Measurements from ENCODE around the gene SDF2L1. TPM values are rescaled to one million over a fixed set of nuclear protein-coding genes. Genes with fewer than 3 reads are reported as not detected.

The SDF2L1 gene
- total and polyA plus RNA-seq, 9 of the 15 experiments (the other 6 are each of a cell fraction or from before 2014, with no cell fraction given) = 15.1 to 989 (median 124) TPM

- TF ChIP-seq RBM39 (optimal IDR thresholded peaks at IDR 0.05; ENCODE audit: low read depth, low read length) (no peak), BACH1 (tag; IDR thresholded peaks at IDR 0.05) (no peak), MEF2D (tag; conservative IDR thresholded peaks at IDR 0.05; ENCODE audit: low read depth) (no peak), ZNF384 (IDR thresholded peaks at IDR 0.05; ENCODE audit: low read depth, low read length) (peak; percentile 60; the same call in 1 of the 2 replicates), MXI1 (IDR thresholded peaks at IDR 0.05; ENCODE audit: low read depth, low read length) (peak; percentile 85), ZNF586 (CRISPR knock-in tag; conservative IDR thresholded peaks at IDR 0.05) (no peak)
- TF ChIP-seq, protein P1, sequence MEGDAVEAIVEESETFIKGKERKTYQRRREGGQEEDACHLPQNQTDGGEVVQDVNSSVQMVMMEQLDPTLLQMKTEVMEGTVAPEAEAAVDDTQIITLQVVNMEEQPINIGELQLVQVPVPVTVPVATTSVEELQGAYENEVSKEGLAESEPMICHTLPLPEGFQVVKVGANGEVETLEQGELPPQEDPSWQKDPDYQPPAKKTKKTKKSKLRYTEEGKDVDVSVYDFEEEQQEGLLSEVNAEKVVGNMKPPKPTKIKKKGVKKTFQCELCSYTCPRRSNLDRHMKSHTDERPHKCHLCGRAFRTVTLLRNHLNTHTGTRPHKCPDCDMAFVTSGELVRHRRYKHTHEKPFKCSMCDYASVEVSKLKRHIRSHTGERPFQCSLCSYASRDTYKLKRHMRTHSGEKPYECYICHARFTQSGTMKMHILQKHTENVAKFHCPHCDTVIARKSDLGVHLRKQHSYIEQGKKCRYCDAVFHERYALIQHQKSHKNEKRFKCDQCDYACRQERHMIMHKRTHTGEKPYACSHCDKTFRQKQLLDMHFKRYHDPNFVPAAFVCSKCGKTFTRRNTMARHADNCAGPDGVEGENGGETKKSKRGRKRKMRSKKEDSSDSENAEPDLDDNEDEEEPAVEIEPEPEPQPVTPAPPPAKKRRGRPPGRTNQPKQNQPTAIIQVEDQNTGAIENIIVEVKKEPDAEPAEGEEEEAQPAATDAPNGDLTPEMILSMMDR (IDR thresholded peaks at IDR 0.05 in 2 of 3, conservative IDR thresholded peaks at IDR 0.05 in 1 of 3; ENCODE audit: insufficient read depth in 2 of 3, low read depth in 1 of 3, low read length in 3 of 3) = peak in 1 of 3 experiments; percentile 38; a peak in 2 of 6 replicates
- TF ChIP-seq, protein P2, sequence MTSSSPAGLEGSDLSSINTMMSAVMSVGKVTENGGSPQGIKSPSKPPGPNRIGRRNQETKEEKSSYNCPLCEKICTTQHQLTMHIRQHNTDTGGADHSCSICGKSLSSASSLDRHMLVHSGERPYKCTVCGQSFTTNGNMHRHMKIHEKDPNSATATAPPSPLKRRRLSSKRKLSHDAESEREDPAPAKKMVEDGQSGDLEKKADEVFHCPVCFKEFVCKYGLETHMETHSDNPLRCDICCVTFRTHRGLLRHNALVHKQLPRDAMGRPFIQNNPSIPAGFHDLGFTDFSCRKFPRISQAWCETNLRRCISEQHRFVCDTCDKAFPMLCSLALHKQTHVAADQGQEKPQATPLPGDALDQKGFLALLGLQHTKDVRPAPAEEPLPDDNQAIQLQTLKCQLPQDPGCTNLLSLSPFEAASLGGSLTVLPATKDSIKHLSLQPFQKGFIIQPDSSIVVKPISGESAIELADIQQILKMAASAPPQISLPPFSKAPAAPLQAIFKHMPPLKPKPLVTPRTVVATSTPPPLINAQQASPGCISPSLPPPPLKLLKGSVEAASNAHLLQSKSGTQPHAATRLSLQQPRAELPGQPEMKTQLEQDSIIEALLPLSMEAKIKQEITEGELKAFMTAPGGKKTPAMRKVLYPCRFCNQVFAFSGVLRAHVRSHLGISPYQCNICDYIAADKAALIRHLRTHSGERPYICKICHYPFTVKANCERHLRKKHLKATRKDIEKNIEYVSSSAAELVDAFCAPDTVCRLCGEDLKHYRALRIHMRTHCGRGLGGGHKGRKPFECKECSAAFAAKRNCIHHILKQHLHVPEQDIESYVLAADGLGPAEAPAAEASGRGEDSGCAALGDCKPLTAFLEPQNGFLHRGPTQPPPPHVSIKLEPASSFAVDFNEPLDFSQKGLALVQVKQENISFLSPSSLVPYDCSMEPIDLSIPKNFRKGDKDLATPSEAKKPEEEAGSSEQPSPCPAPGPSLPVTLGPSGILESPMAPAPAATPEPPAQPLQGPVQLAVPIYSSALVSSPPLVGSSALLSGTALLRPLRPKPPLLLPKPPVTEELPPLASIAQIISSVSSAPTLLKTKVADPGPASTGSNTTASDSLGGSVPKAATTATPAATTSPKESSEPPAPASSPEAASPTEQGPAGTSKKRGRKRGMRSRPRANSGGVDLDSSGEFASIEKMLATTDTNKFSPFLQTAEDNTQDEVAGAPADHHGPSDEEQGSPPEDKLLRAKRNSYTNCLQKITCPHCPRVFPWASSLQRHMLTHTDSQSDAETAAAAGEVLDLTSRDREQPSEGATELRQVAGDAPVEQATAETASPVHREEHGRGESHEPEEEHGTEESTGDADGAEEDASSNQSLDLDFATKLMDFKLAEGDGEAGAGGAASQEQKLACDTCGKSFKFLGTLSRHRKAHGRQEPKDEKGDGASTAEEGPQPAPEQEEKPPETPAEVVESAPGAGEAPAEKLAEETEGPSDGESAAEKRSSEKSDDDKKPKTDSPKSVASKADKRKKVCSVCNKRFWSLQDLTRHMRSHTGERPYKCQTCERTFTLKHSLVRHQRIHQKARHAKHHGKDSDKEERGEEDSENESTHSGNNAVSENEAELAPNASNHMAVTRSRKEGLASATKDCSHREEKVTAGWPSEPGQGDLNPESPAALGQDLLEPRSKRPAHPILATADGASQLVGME (CRISPR knock-in tag; IDR thresholded peaks at IDR 0.05) = no peak
These were observed 9.7 kb upstream of the SDF2L1 start, which contains the start of gene CCDC116 (continued) for GRCh38 chr22:21632237-21632895.
